ENCODE measurements around the gene PLEKHO2.

GRCh38 chr15:64841344-64842095, at the start of gene PLEKHO2:
- TF ChIP-seq POLR2A (IDR thresholded peaks at IDR 0.05) (peak; percentile 70 to 94 (median 90)), CTCF (IDR thresholded peaks at IDR 0.05 in 8 of 11, conservative IDR thresholded peaks at IDR 0.05 in 3 of 11) (peak in 10 of 11 experiments; percentile 22 to 71 (median 42)), POLR2AphosphoS5 (IDR thresholded peaks at IDR 0.05) (peak; percentile 96 to 97 (median 96))
